Hepatocyte (in vitro differentiated cells): ENCODE results near the gene MINDY2. TPM values are rescaled to one million over a fixed set of nuclear protein-coding genes. Genes with fewer than 3 reads are reported as not detected.
"Not testable (repeated sequence)": the region's sequence is repeated elsewhere in the genome, so short reads cannot be mapped to it uniquely, and the experiment has no call there.

Experiments used
- DNase-seq: peaks from one replicate; pipeline ENCODE4 v3.0.0-alpha.2; 2016; ENCODE audit warnings: low spot score
- H2AFZ ChIP-seq: fragments of 200-600 bp; sonication (generic); 2 replicates; pipeline ENCODE4 v1.6.0; 2016; ENCODE audit warnings: antibody characterized with exemption, mild to moderate bottlenecking
- H3K27ac ChIP-seq: fragments of 200-600 bp; sonication (generic); 2 replicates; pipeline ENCODE4 v1.5.1; 2016; ENCODE audit warnings: mild to moderate bottlenecking
- H3K27me3 ChIP-seq: fragments of 200-600 bp; sonication (generic); 2 replicates; pipeline ENCODE4 v1.6.1; 2016
- H3K36me3 ChIP-seq: fragments of 200-600 bp; sonication (generic); replicated peaks from 2 replicates; pipeline ENCODE4 v1.5.1; 2016; ENCODE audit warnings: low read depth; ENCODE audit not compliant: insufficient read depth
- H3K4me1 ChIP-seq: fragments of 200-600 bp; sonication (generic); 2 replicates; pipeline ENCODE4 v1.5.1; 2016; ENCODE audit warnings: mild to moderate bottlenecking, moderate library complexity; ENCODE audit not compliant: insufficient read depth
- H3K4me2 ChIP-seq: fragments of 200-600 bp; sonication (generic); 2 replicates; pipeline ENCODE4 v1.6.0; 2016
- H3K4me3 ChIP-seq: fragments of 200-600 bp; sonication (generic); 2 replicates; pipeline ENCODE4 v1.5.1; 2016; ENCODE audit warnings: mild to moderate bottlenecking
- H3K79me2 ChIP-seq: fragments of 200-600 bp; sonication (generic); 2 replicates; pipeline ENCODE4 v1.6.0; 2017; ENCODE audit warnings: mild to moderate bottlenecking
- H3K9me2 ChIP-seq: fragments of 200-600 bp; sonication (generic); replicated peaks from 2 replicates; pipeline ENCODE4 v1.6.0; 2017; ENCODE audit warnings: mild to moderate bottlenecking; ENCODE audit not compliant: insufficient read depth
- H3K9me3 ChIP-seq: fragments of 200-600 bp; sonication (generic); 2 replicates; pipeline ENCODE4 v1.5.1; 2016; ENCODE audit warnings: low read depth, mild to moderate bottlenecking
- H4K20me1 ChIP-seq: fragments of 200-600 bp; sonication (generic); 2 replicates; pipeline ENCODE4 v1.6.0; 2016; ENCODE audit warnings: mild to moderate bottlenecking; ENCODE audit not compliant: insufficient read depth, poor library complexity, severe bottlenecking
- EZH2 ChIP-seq: fragments of 200-600 bp; sonication (generic); IDR thresholded peaks from 2 replicates; pipeline ENCODE4 v1.6.1; 2016; ENCODE audit warnings: antibody characterized with exemption, mild to moderate bottlenecking, borderline replicate concordance
- EZH2phosphoT487 ChIP-seq: fragments of 200-600 bp; sonication (generic); IDR thresholded peaks from one replicate; pipeline ENCODE4 v1.6.1; 2018; ENCODE audit warnings: antibody characterized with exemption, mild to moderate bottlenecking, low read depth, moderate library complexity; ENCODE audit not compliant: unreplicated experiment, severe bottlenecking
- WGBS: methylation state at CpG from one replicate; pipeline ENCODE4 v1.1.6; 2016; ENCODE audit warnings: low lambda C conversion rate; ENCODE audit errors: missing lambda C conversion rate; 5-methylcytosine and 5-hydroxymethylcytosine counted together
- polyA plus RNA-seq: library from polyadenylated mRNA; unstranded; fragments of >200 nt; fragmentation: Nextera tagmentation; extraction: Ambion mirVana; gene quantifications from 2 replicates; pipeline ENCODE4 v1.2.1, GENCODE V29; 2016
- total RNA-seq: library from RNA; depleted of rRNA; stranded (reverse); fragments of >200 nt; gene quantifications from 2 replicates; pipeline ENCODE4 v1.2.3, GENCODE V29; 2014
- TF ChIP-seq, protein P1 (sequence below): fragments of 200-600 bp; sonication (generic); IDR thresholded peaks from 2 replicates; pipeline ENCODE4 v1.5.1; 2016; ENCODE audit warnings: antibody characterized with exemption, mild to moderate bottlenecking; ENCODE audit not compliant: poor library complexity

MINDY2 gene
- total and polyA plus RNA-seq, 2 experiments from 2014 or later: 19.3 to 32.3 TPM

- Histone ChIP-seq H3K27ac (no peak overlapping the region), H3K4me1 (no peaks in the 10 kb centered on the region), H3K79me2 (no peaks in the 10 kb centered on the region), H3K9me3 (no peaks in the 10 kb centered on the region), H2AFZ (no peak overlapping the region), H4K20me1 (no peaks in the 10 kb centered on the region), H3K36me3 (no peaks in the 10 kb centered on the region), H3K27me3 (no peaks in the 10 kb centered on the region), H3K4me2 (no peak overlapping the region), H3K9me2 (no peaks in the 10 kb centered on the region), H3K4me3 (no peak overlapping the region)
- no peak for TF ChIP-seq EZH2
- no peak for TF ChIP-seq EZH2phosphoT487
- TF ChIP-seq, protein P1, sequence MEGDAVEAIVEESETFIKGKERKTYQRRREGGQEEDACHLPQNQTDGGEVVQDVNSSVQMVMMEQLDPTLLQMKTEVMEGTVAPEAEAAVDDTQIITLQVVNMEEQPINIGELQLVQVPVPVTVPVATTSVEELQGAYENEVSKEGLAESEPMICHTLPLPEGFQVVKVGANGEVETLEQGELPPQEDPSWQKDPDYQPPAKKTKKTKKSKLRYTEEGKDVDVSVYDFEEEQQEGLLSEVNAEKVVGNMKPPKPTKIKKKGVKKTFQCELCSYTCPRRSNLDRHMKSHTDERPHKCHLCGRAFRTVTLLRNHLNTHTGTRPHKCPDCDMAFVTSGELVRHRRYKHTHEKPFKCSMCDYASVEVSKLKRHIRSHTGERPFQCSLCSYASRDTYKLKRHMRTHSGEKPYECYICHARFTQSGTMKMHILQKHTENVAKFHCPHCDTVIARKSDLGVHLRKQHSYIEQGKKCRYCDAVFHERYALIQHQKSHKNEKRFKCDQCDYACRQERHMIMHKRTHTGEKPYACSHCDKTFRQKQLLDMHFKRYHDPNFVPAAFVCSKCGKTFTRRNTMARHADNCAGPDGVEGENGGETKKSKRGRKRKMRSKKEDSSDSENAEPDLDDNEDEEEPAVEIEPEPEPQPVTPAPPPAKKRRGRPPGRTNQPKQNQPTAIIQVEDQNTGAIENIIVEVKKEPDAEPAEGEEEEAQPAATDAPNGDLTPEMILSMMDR: no peak
- 99% methylated on average over 2 of the region's 2 CpGs for WGBS
- no peak for DNase-seq
Measured at GRCh38 chr15:58830556-58830955, 59.5 kb downstream of the MINDY2 start.

- H3K9me3 ChIP-seq, H3K36me3 ChIP-seq, H3K79me2 ChIP-seq, H3K27me3 ChIP-seq, H4K20me1 ChIP-seq, H3K4me3 ChIP-seq, H3K9me2 ChIP-seq, H3K4me1 ChIP-seq, H2AFZ ChIP-seq: not testable (repeated sequence)
- DNase-seq: peak; percentile 4
- 12% methylated on average over 9 of the region's 9 CpGs for WGBS
- Histone ChIP-seq H3K4me2 (peak overlapping the region; percentile 64), H3K27ac (peak overlapping the region; percentile 17)
Measured at GRCh38 chr15:58833681-58834426, 62.8 kb downstream of the MINDY2 start.

GRCh38 chr15:58839485-58839884 lies 68.4 kb downstream of the MINDY2 start:
- H3K4me3 ChIP-seq: no peak overlapping the region
- TF ChIP-seq, protein P1: peak; percentile 25
- TF ChIP-seq EZH2phosphoT487: no peak
- no peak for DNase-seq
- H3K9me2 ChIP-seq: no peaks in the 10 kb centered on the region
- H3K4me1 ChIP-seq: no peaks in the 10 kb centered on the region
- H3K79me2 ChIP-seq: no peaks in the 10 kb centered on the region
- no peaks in the 10 kb centered on the region for H3K27me3 ChIP-seq
- H3K9me3 ChIP-seq: no peaks in the 10 kb centered on the region
- H3K4me2 ChIP-seq: no peak overlapping the region
- no peak overlapping the region for H3K27ac ChIP-seq
- no peaks in the 10 kb centered on the region for H4K20me1 ChIP-seq
- H3K36me3 ChIP-seq: no peaks in the 10 kb centered on the region
- no peak overlapping the region for H2AFZ ChIP-seq
- 88% methylated on average over 1 of the region's 1 CpG for WGBS

DNA sequence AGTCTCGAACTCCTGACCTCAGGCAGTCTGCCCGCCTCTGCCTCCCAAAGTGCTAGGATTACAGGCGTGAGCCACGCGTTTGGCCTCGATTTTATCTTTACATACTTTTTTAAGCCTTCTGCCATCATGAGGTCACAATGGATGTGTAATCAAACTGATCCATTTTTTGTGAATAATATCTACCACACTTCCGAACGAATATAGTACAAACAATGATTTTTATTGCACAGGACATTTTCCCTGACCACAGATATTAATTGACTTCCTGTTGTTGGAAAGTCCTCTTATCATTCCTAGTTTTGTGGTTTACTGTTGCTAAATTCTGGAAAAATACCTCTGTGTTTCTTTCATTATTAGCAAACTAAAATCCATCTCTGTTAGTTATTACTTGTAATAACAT lies 68.9 kb downstream of the MINDY2 start:
- WGBS: 88% methylated on average over 8 of the region's 8 CpGs
- no peaks in the 10 kb centered on the region for H3K79me2 ChIP-seq
- H3K27ac ChIP-seq: no peak overlapping the region
- no peaks in the 10 kb centered on the region for H3K27me3 ChIP-seq
- no peaks in the 10 kb centered on the region for H3K36me3 ChIP-seq
- TF ChIP-seq EZH2 (no peak), EZH2phosphoT487 (no peak)
- TF ChIP-seq, protein P1: no peak
- H3K4me1 ChIP-seq: no peaks in the 10 kb centered on the region
- no peaks in the 10 kb centered on the region for H3K9me2 ChIP-seq
- no peak overlapping the region for H3K4me2 ChIP-seq
- H3K4me3 ChIP-seq: no peak overlapping the region
- H3K9me3 ChIP-seq: no peaks in the 10 kb centered on the region
- DNase-seq: no peak
- H2AFZ ChIP-seq: no peak overlapping the region
- H4K20me1 ChIP-seq: no peaks in the 10 kb centered on the region
